ENCODE data around the gene ANTXR2.

The ANTXR2 gene

DNA sequence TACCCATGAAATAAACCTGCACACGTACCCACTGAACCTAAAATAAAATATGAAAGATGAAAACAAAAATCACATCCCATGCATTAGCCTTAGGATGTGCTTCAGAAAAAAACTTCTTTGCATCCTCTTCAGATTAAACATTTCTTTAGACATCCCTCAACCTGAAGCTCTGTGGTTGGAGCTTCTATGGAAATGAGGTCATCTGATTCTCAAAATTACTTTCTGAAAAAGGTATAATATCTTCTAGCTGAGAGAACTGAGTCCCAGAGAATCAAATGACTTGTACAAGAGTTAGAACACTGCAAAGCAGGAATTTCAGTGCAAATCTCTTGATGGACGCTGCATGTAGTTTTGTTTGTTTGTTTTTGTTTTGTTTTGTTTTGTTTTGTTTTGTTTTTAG, 19.1 kb upstream of the ANTXR2 start:
- DNase-seq = no peak

DNA sequence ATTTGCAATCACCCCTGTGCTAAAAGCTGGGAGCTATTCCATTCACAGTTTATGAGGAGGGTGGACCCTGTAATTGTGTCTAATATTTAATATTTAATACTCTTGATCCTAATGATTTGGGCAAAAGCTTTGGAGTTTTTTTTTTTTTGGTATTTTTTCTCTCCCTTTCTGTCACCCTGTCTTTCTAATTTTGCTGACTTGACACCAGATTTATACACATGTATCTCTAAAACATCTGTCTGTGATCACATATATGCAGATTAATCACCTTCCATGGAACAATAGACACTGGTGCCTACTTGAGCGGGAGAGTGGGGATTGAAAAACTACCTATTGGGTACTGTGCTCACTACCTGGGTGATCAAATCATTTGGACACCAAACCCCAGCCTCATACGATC, 18.7 kb upstream of the ANTXR2 start:
- DNase-seq = no peak

DNA sequence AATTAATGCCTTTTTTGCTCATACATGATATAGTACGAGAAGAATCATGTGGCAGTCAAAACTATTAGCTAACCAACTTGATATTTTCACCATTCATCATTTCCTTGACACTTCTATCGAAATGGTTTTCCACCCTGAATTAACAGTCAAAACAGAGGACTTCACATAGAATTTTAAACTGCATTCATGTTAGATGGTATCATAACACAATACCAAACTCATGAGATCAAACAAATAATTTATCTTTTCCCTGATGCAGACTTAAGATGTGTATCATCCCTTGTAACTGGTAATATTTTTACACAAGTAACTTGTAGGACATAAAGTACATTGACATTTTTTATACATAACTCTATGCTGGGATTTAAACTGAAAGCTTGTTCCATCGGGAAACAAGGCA, 18.2 kb upstream of the ANTXR2 start:
- no peak for DNase-seq

DNA sequence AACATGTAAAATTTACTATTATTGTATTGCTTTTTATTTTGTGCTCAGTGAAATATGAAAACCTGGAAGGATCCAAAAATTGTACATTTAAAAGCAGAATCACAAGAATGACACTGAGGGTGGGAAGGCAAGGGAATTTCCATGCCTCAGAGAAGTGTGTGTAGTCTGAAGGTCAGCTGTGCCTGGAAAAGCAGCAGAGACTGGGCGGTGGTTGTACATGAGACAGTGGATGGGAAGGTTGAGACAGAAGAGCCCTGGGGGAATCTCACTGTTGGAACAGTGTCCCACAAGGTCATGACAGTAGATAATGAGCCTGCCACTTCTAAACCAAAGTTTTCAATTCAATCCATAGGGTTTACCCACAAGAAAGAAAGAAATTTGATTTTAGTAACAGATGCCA, 17.1 kb upstream of the ANTXR2 start:
- DNase-seq = no peak

DNA sequence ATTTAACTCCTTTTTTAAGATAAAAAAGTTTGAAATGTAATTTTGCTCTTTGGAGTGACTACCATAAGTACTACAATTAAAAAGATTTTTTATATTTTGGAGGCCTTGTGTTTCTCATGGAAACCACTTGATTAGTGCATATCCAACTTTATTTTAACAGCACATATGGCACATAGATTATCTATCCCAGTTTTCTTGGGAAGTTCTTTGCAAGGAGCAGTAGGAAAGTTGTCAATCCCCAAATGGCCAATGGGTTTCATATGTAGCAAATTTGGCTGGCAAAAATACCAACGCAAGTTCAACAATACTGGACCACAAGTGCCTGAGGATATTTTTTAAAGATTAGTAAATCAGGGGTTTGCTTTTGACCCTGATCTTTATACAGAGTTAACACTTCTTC, 15.4 kb upstream of the ANTXR2 start:
- DNase-seq = no peak

DNA sequence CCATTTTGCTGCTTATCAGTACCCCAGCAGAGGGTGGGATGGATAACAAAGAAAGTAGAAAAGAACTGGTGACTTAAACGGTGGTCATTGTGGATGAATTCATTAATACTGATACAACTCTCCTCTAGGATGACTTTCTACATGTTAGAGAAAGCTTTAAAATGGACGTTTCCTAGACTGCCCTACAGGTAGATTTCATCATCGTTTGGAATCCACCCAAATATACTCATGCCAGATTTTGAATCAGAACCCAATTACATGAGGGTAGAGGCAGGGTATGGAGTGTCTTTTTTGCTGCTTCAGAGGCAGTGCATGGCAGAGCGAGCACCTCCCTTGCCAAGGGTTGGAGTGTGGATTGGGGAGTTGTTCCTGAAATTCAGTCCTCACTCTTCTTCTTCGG, 13.3 kb upstream of the ANTXR2 start:
- no peak for DNase-seq

DNA sequence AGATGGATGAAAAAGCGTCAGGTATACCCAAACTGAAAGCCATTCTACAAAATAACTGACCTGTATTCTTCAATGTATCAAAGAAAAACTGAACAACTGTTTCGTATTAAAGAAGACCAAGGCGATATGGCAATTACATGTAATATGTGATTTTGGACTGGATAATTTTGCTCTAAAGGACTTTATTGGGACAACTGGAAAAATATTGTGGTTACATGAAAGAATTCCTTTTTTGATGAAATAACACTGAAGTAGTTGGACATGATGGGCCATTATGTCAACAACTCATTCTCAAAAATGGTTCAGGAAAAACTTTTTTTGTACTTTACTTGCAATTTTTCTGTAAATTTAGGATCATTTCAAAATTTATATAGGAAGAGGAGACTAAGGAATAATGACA, 12.1 kb upstream of the ANTXR2 start:
- DNase-seq = no peak

DNA sequence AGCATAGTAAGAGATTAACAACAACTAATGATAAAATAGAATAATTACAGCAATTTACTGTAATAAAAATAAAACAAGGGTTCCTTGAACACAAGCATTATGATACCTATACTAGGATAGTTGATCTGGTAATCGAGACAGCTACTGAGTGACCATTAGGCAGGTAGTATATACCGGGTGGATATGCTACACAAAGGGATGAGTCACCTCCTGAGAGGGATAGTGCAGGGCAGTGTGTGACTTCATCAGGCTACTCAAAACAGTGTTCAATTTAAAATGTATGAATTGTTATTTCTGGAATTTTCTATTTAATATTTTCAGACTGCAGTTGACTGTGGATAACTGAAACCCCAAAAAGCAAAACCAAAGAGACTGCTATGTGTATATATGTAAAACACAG, 9.7 kb upstream of the ANTXR2 start:
- no peak for DNase-seq

DNA sequence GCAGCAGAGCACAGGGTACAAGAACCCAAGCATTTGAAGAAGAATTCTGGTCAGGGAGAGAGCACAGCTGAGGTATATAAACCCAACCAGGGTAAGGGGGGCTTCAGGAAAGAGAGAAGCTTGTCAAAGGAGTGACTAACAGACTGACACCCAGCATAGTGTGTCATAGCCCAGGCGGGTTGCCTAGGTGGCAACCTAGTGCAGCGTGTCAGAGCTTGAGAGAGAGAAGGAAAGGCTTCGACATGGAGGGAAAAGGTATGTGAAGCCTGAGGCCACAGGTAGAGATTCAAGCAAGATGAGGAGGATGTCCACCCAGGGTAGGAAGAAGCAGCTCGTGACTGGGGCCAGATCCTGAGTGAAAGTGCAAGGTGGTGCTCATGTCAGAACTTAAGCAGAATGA, 8.5 kb upstream of the ANTXR2 start:
- no peak for DNase-seq

DNA sequence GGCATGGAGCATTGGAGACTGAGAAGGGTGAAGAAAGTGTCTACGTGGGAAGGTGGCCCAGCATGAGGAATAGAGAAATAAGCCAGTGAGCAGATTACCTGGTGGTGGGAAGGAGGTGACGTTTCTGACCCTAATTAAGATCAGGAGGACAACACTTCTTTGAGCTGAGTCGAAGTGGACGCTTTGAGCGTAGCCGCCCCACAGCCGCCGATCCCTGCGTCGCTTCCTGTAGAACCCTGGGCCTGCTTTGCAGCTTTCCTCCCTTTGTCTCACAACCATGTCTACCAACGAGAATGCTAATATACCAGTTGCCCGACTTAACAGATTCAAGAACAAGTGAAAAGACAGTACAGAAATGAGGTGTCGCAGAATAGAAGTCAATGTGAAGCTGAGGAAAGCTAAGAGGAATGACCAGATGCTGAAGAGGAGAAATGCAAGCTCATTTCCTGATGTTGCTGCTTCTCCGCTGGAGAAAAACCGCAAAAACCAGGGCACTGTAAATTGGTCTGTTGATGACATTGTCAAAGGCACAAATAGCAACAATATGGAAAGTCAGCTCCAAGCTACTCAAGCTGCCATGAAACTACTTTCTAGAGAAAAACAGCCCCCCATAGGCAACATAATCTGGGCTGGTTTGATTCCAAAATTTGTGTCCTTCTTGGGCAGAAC, 6.4 kb upstream of the ANTXR2 start:
- no peak for DNase-seq

DNA sequence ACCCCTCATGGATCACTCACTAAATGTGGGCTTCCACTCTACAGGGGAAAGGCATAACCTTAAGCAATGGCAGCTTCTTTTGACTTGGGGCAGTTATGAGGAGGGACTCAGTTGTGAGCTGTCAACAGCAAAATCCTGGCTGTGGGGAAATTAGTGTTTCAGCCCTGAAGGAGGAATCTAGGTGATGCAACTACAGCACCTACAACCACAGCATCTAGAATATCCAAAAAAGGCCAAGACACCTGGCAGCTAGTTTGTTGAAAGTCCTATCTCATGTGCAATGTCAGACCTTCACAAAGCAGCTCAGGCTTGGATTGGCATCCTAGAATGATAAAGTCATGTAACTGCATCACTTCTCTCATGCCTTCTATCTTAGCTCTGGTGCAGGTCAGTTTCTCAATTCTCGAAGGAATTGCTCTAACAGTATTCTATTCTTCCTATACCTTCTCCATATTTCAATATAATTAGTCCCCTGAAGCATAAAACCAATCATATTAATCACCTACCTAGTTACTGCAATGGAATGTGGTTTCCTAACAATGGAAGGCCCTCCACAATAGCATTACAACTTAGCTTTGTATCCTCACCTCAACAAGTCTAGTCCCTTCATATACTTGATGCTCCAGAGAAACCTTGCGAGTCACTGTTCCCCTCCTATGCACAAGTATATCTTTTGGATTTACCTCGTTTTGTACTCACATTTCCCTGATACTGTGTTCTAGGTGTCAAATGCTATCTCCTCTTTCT, 5.5 kb upstream of the ANTXR2 start:
- no peak for DNase-seq

DNA sequence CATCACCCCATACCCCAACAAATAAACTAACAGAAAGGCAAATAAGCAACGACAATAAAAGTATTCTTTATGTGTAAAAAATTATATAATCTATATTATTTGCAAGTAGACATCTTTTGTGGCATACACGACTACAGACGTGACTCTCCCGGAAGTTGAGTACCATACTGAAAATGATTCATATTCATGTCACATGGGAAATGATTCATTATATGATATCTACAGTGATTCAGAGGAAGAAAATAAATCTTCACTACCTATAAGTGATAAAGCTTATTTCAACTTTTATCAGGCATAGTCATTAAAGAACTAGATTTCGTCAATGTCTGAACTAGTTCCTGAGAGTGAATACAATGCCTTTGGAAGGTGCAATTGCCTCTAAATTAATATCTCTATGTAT, 4.6 kb upstream of the ANTXR2 start:
- DNase-seq = no peak

DNA sequence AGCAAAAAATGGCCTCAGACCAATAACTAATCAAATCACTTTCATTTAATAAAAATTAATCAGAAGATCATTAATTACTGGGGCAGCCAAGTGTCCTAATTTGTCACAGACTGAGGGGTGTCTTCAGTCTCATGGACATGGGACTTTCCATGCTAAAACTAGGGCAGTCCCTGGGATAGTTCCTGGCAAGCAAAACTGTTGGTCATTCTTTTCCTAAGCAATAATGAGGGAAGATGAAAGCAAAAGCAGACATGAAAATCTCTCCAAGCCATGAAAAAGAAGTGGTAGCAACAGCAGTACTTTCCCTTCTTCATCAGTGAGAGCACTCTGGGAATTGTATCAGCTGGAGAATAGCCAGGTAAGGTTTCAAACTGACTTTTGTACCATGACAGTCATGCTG, 3.7 kb upstream of the ANTXR2 start:
- DNase-seq = no peak

DNA sequence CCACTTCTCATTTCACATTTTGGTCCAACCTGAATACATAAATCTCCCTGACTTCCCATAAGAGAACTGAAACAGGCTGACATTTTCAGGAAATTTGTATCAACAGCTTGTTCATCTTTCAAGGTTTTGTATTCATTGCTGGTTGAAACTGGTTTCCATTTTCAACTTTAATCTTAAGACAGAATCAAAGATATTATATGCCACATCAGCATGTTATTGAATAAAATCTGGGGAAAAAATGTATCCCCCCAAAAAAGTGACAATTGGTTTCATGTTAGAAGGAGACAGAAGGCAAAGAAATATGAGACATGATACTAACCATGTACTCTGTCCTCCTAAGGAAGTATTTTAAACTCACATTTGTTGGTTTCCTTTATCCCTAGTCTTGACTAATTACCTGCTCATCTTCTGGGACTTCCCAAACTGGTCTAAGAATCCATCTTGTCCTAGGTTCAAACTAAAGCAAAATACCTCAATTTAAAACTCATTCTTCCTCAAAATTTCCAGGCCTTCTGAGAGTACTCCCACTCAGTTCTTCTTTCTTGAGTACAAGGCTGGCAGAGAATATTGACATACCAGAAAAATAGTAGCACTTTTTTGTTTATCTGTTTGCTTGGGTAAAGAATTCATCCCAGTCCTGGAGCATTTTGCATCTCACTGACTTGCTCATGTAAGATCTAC, 3.1 kb upstream of the ANTXR2 start:
- no peak for DNase-seq

DNA sequence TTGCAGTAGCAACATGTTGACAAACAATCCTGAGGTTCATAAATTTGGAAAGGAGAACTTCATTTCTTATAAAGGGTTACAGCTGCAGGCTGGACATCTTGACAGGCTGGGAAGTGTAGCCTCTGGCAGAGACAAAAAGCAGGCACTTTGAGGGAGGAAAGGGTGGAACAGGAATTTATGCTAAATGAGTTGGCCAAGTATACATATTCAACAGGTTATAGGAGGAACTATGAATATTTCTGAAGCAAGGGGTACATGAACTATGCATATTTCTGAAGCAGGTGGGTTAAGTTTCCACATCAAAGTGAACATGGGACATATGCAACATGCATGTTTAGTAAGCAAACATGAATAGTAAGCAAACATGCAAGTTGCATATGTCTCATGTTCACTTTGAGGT, 1.6 kb upstream of the ANTXR2 start:
- DNase-seq = no peak

DNA sequence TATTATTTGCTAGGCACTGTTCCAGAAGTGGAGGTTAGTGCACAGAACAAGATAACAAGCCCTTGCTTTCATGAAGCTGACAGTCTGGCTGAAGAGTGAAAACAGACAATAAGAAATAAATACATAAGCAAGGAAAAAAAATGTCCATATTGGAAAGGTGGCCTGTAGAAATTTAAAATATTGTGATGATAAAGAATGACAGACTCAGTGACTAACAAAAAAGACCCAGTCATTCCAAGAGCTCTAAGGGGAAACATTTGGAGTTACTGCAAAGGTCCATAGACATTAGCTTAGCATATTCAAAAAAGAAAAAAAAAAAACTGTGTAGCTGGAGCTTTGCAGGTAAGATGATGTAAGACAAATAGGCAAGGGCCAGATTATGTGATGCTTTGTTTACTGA, 1.0 kb upstream of the ANTXR2 start:
- no peak for DNase-seq

DNA sequence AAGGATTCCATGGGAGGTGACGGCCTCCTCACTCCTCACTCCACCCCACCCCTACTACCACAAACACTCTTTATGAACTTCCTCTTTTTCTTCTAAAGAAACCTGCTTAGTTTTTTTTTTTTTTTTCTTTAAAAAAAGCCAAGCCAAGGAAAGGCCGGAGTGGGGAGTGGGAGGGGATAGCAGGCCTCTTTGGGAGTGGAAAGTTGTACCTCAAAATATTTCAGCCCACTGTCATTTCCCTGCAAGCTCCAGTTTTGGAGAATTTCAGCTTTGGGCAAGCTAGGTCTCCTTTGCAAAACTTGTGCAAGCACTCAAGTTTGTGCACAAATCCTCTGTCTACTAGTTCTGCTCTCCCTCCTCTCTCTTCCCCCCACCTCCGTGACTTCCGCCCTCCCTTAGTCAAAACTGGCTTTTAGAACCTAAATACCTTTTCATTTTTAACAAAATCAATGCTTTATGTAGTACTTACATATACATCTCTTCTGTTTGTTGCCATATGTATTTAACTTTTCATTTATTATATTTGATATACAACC, 512 bp upstream of the ANTXR2 start:
- no peak for DNase-seq

DNA sequence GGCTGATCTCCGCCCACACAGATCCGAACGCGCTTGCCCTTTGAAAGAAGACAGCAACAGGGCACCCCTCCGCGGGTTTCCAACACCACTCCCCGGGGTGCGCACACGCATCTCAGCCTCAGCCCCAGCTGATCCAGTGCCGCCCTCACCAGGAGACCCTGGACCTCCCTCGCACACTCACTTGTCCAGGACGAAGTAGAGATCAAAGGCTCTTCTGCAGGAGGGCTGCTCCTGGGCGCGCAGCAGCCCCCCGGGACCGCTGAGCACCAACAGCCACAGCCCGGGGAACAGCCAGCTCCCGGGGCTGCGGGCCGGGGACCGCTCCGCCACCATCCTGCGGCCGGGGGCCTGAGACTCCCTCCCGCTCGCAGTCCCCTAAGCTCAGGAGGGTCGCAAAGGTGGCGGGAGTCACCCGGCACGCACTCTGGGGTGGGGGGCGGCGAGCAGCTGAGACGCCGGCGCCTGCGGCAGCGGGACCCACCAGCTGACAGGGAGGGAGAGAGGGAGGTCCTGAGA, 743 bp downstream of the ANTXR2 start:
- peak in 31 of 56 donors; percentile 1 to 51 (median 19) for DNase-seq

DNA sequence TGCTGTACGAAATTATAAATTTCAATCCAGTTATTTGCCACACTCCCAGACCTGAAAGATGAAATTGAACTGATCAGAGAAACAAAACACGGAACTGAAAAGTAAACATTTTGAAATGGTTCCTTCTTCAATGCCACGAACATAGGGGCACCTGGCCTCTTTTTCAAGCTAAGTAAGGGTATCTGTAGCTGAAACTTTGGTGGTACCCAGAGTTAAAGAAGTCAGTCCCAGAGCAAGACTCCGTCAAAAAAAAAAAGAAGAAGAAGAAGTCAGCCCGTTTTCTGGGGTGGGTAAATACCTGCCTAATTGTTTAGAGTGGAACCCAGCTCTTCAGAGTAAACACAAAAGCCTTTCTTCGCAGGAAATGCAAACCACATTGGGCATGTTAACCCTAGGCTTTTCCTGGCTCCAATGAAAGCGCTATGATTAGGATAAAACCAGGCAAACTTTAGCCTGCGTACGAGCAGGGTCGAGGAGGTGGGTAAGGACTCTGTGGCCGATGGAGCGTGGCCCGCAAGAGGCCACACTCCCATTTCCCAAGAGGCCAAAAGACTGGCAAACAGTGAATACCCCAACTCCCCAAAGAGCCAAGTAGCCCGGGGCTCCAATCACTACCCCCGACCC, 1.3 kb downstream of the ANTXR2 start:
- DNase-seq = peak in 3 of 56 donors; percentile 8 to 22 (median 22)

DNA sequence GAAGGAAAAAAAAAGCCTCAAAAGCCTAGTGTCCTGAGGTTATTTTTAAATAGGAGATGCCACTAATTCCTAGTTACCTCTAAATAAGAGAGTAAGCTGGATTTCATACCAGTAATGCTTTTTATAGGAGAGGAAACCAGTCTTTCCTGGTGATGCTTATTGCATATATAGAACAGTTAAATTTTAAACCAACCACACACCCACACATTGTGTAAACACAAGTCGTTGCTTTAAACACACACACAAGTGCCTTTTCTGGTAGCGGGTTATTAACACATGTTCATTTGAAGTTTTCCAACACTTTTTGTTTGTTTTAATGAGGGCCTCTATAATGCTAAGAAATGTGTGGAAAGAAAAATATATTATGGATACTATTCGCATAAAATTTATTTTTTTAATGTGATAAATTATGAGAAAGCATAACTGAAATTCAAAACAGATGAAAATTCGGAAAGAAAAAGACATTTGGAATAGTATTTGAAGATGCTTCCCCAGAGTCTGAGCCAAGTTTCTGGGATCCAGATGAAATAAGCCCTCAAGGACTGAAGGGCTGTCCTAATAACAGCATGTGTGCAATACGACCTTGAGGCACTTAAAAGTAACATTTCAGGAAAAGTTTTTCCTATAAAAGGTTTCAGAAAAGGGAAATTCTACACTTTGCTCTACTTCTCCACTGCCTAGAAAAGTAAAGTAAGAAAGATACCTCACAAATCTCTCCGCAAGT, 2.0 kb downstream of the ANTXR2 start:
- no peak for DNase-seq
